Cerebellar nuclear complex (tissue), 1 donor: ENCODE results near the gene CREB5.
"Not testable (repeated sequence)": the region's sequence is repeated elsewhere in the genome, so short reads cannot be mapped to it uniquely, and the experiment has no call there.

ENCODE experiments used
- DNase-seq, 2 experiments: peaks; one replicate each; lab custom pipeline; 2025; lab: John Stamatoyannopoulos, UW

CREB5 gene

GRCh38 chr7:28550580-28551186 is 138.4 kb downstream of the CREB5 start:
- DNase-seq = no peak

GRCh38 chr7:28551331-28551730 is 139.0 kb downstream of the CREB5 start:
- no peak for DNase-seq

- DNase-seq = not testable (repeated sequence)
Observed at GRCh38 chr7:28551766-28552165, 139.4 kb downstream of the CREB5 start.

- DNase-seq = no peak
Observed at GRCh38 chr7:28554802-28555471, 142.6 kb downstream of the CREB5 start.

GRCh38 chr7:28556025-28556424 is 143.7 kb downstream of the CREB5 start:
- DNase-seq = no peak

GRCh38 chr7:28556671-28557070 is 144.4 kb downstream of the CREB5 start:
- peak in 1 of 2 experiments; percentile 42 for DNase-seq

- no peak for DNase-seq
Observed at GRCh38 chr7:28558236-28558635, 145.9 kb downstream of the CREB5 start.

- no peak for DNase-seq
Observed at GRCh38 chr7:28560767-28561166, 148.4 kb downstream of the CREB5 start.

GRCh38 chr7:28564033-28564432 is 151.7 kb downstream of the CREB5 start:
- no peak for DNase-seq

- DNase-seq = no peak
Observed at GRCh38 chr7:28564755-28565374, 152.5 kb downstream of the CREB5 start.

GRCh38 chr7:28565980-28566379 is 153.7 kb downstream of the CREB5 start:
- no peak for DNase-seq

GRCh38 chr7:28570113-28570969 is 158.0 kb downstream of the CREB5 start:
- no peak for DNase-seq

GRCh38 chr7:28570970-28571288 is 158.6 kb downstream of the CREB5 start:
- no peak for DNase-seq

GRCh38 chr7:28571405-28571804 is 159.1 kb downstream of the CREB5 start:
- DNase-seq = no peak

- DNase-seq = no peak
Observed at GRCh38 chr7:28572321-28573058, 160.2 kb downstream of the CREB5 start.

GRCh38 chr7:28573059-28573553 is 160.8 kb downstream of the CREB5 start:
- DNase-seq = peak in 1 of 2 experiments; percentile 22

GRCh38 chr7:28573651-28574301 is 161.5 kb downstream of the CREB5 start:
- no peak for DNase-seq

- DNase-seq = no peak
Observed at GRCh38 chr7:28575241-28575643, 162.9 kb downstream of the CREB5 start.

- no peak for DNase-seq
Observed at GRCh38 chr7:28576656-28577055, 164.3 kb downstream of the CREB5 start.

- no peak for DNase-seq
Observed at GRCh38 chr7:28579571-28579970, 167.3 kb downstream of the CREB5 start.

GRCh38 chr7:28580665-28581064 is 168.3 kb downstream of the CREB5 start:
- no peak for DNase-seq
